Hematopoietic multipotent progenitor cell treated with erythropoietin and hydrocortisone succinate and interleukin-3 and kit ligand, for 8 days (in vitro differentiated cells): Measurements from ENCODE around the gene LINC00305.

Experiments used
- DNase-seq: peaks from one replicate; pipeline ENCODE4 v3.0.0-alpha.2; 2015

The LINC00305 gene

DNA sequence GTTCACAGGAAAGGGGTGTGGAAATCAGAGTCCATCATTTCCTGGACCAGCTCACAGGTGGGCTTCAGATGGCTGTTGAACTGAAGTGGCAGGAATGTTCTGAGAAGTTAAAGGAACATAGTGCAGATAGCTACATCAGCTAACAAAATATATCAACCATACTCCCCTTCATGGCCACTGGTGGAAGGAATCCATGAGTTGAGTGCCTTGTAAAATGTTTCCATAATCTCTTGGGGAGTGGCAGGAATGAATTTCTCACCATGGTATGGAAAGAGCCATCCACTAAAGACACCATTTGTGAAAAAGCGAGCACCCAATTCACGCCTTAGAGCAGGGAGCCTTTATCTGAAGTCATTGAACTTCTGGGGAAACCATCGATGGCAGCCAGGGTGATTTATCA, at the start of gene LINC00305:
LINC00305 (minus strand) TSS at position 101 of the 400 bp plus-strand sequence.
- no peak for DNase-seq

DNA sequence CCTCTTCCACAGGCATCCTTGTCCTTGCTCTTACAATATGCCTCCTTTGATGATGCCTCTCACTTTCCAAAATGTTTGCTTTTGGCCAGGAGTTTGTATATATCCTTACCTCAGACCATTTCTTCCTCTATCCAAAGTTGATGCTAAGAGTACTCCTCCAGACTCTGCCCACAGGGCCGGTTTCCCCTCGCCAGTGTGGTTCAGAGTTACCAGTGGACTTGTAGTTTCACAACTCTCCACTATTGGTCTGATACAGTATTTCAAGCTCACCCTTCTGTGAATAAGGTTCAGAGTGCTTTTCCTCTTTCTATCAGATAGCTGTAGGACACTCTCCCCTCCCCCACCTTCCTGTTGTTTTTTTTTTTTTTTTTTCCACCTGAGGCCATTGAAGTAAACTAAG, 42.2 kb upstream of the LINC00305 start:
- DNase-seq, result no peak

DNA sequence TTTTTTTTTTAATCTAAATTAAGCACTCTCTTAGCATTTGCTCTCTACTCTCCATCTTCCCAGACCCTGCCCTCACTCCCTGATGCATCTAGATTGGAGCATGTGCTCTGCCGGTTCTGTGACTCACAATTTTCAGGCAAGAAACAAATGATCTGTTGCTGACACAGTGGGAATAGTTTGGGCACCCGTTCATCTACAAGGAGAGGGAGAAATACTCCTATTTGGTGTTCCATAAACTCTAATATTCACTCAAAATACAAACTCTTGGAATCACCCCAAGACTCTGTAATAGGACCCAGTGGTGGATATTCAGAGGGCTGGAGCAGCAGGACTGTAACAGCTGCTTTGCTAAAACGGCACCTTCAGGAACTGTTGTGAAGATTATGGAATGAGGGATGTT, 37.1 kb upstream of the LINC00305 start:
- DNase-seq, result no peak

DNA sequence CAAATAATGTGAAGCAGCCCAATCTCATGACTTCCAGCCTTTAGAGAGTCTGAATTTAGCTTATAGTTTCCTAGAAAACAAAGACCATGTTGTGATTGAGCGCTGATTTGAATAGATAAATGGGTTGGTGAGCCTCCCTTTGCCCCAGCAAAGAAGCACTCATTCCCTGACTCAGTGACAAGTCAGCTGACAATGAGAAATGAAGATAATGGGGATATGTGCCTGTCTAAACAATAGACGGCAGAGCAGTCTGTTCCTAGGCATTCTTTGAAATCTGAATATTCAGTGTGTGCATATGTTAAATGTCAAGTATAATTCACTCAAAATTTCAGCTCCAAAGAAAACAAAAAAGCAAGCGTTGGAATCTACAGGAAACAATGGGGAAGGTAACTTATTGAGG, 34.8 kb upstream of the LINC00305 start:
- no peak for DNase-seq

DNA sequence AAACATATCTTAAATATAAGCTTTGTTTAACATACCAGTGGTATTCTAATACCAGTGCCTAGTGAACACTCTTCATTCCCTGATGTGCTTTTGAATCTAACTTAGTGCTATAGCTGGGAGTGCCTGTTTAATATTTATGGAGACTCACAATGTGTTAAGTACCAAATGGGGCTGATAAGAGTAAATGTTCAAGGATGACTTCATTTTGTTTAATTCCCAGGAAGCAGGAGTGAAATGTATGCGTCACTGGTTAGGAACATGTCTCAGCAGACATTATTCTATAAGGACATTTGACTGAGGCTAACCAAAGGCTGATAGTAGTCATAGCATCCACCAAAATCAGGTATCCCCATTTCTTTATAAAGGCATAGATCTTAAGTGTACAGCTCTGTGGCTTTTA, 31.7 kb upstream of the LINC00305 start:
- no peak for DNase-seq

GRCh38 chr18:64180171-64180570, 31.3 kb upstream of the LINC00305 start:
- no peak for DNase-seq

DNA sequence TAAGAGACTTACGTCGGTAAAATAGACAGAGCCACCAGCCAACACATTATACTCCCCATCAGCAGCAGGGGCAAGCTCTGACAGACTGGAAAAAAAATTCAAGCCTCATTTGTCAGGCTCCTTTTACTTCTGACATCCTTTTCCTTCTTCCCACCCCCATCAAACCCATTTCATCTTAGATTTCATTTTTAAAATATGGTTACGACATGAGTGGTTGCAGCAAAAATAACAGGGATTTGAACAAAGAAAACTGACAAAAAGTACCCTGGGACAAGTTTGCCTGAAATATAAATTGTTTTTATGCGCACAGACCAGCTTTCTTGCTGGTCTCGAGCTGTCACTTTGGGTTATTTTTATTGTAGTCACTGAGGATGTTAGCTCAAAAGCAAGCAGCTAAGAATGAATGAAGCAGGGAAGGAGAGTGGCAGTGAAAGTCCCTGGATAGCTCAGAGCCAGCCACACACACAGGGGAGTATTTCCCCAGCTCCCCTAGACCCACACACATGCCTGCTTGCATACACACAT, 30.7 kb upstream of the LINC00305 start:
- no peak for DNase-seq

DNA sequence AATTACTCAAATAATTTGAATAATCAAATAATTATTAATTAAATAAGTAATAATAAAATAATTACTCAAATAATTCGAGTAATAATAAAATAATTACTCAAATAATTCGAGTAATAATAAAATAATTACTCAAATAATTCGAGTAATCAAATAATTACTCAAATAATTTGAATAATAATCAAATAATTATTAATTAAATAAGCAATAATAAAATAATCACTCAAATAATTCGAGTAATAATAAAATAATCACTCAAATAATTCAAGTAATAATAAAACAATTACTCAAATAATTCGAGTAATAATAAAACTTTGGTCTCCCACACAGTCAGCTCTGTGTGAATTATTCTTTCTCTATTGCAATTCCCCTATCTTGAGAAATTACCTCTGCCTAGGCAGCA, 30.0 kb upstream of the LINC00305 start:
- DNase-seq, result no peak

- no peak for DNase-seq
Observed at GRCh38 chr18:64175432-64175831, 26.5 kb upstream of the LINC00305 start.

- DNase-seq, result no peak
Observed at GRCh38 chr18:64171576-64171975, 22.7 kb upstream of the LINC00305 start.

GRCh38 chr18:64167408-64167925, 18.6 kb upstream of the LINC00305 start:
- DNase-seq, result no peak

DNA sequence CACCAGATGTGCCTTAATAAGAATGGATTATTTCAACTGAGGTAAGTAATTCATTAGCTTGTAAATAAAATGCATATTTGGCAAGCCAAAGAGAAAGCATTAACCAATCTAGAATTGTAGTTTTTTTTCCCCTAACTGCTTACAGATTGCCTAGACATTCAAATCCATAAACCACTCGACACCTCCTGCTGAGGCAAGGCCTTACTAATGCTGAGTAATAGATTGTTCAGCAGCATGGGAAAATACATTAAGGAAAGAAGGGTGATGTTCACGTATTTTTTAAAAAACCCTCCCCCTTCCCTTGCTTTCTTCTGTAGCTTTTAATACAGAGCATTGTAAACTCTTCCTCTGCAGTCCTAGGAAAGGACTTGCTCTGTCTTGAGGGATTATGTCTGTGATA, 17.0 kb upstream of the LINC00305 start:
- DNase-seq, result no peak

GRCh38 chr18:64164883-64165282, 16.0 kb upstream of the LINC00305 start:
- DNase-seq, result no peak

GRCh38 chr18:64149916-64150438, 1.1 kb upstream of the LINC00305 start:
- DNase-seq, result no peak

GRCh38 chr18:64142904-64143303, 6.0 kb downstream of the LINC00305 start:
- no peak for DNase-seq

GRCh38 chr18:64137914-64138313, 11.0 kb downstream of the LINC00305 start:
- no peak for DNase-seq

- DNase-seq, result no peak
Observed at GRCh38 chr18:64134044-64134747, 14.7 kb downstream of the LINC00305 start.

DNA sequence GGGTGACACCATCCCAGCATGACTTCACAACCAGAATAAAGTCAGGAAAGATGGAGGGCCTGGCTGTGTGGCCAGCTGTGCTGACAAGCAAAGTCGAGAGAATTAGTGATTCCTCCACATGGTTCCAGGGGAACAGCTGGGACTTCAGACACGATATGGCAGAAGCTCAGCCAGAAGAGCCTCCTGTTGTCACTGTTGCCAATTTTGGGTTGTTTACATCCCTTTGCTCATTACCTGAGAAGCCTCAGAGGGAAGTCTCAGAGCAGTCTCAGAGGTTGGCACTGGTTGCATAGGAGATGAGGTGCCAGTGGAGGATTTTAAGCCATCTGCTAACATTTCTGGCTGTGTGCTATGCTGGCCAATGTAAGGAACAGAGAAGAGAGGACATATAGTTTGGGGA, 16.0 kb downstream of the LINC00305 start:
- DNase-seq, result no peak

DNA sequence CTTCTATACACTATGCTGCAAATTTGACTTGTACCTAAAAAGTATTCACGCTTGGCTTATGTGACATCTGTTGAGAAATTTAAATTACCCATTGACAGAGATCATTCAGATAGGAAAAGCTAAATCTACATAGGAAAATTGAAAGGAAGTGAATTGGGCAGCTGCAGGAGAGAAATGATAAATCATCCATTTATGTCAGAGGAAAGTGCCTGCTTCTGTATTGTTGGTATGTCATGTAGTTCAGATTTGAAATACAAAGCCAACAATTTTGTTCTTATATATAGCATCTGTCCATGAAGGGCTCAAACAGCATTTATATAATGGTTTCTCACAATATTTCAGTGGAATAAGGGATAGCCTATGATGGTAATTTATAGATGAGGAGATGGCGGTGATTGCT, 17.6 kb downstream of the LINC00305 start:
- DNase-seq, result no peak

DNA sequence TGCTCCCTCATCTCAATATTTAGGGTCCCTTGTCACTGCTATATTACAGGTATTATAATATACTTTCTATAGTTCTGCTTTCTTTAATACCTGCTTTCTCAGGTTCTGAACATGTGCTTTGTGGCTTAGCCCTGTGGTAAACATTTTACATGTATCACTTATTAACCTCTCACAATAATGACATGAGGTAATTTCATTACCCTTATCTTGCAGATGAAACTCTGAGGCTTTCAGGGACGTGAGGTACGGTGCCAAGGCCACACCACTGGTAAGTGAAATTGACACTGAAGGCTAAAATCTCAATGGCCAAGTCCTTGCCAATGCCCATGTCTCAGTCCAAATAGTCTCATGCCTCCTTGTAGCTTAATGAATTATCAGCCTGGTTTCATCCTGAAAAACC, 21.7 kb downstream of the LINC00305 start:
- DNase-seq, result no peak

DNA sequence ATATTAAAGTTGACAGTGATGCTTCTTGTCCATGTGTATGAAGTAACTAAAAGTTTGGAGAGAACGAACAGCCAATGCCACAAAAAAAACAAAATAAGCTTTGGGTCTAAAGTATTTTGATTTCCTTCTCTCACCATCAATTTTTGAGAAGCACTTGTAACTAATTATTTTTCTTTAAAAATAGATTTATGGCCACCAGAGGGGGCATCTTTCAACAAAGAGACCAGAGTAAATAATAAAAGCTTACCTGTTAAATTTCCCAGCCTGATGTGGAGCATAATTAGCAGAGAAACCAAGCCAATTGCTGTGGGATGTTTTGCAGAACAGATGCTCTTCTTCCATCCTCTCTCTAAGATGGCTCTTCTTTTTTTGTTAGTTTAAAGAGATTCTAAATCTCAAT, 29.0 kb downstream of the LINC00305 start:
- no peak for DNase-seq

- DNase-seq, result no peak
Observed at GRCh38 chr18:64118406-64118805, 30.5 kb downstream of the LINC00305 start.

GRCh38 chr18:64116571-64117175, 32.2 kb downstream of the LINC00305 start:
- DNase-seq, result no peak

DNA sequence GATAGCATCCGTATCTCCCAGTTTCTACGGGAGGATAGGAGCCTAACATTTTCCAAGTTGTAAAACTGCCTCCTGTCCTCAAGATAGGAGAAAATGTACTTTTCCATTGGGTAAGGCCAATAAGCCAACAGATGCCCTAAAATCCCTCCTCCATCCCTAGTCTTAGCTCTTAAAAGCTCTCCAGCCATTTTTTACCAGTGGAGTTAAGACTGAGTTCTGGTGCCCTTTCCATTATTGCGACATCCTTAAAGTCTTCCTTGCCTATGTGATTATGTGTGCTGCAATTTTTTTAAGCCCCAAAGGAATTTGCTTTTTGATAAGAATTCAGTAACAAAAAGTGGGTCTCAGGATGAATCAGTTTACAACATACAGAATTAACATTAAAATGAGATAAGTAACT, 33.0 kb downstream of the LINC00305 start:
- no peak for DNase-seq
